SW 1271 (cell line): ENCODE data around the gene CNGA2.

Experiments
- DNase-seq, 2 experiments: peaks; one replicate each; lab custom pipeline; 2025; lab: John Stamatoyannopoulos, UW

The CNGA2 gene

GRCh38 chrX:151711787-151712186 lies 22.8 kb upstream of the CNGA2 start:
- no peak for DNase-seq

- DNase-seq: no peak
Measured at GRCh38 chrX:151712253-151712652, 22.3 kb upstream of the CNGA2 start.

GRCh38 chrX:151713849-151714248 lies 20.7 kb upstream of the CNGA2 start:
- peak in 1 of 2 experiments; percentile 1 for DNase-seq

GRCh38 chrX:151714362-151714761 lies 20.2 kb upstream of the CNGA2 start:
- DNase-seq: no peak

GRCh38 chrX:151715752-151716151 lies 18.8 kb upstream of the CNGA2 start, which contains the start of gene FATE1:
Gene FATE1 (plus strand): TSS chrX:151716035. CDS start chrX:151716120, 85 bp downstream.
- no peak for DNase-seq

GRCh38 chrX:151722241-151722846 lies 12.2 kb upstream of the CNGA2 start:
- no peak for DNase-seq

- no peak for DNase-seq
Measured at GRCh38 chrX:151723156-151723760, 11.3 kb upstream of the CNGA2 start.

- no peak for DNase-seq
Measured at GRCh38 chrX:151724563-151725337, 9.8 kb upstream of the CNGA2 start.

- DNase-seq: no peak
Measured at GRCh38 chrX:151725338-151725614, 9.3 kb upstream of the CNGA2 start.

GRCh38 chrX:151726751-151727150 lies 7.8 kb upstream of the CNGA2 start:
- DNase-seq: no peak

- no peak for DNase-seq
Measured at GRCh38 chrX:151727346-151727745, 7.2 kb upstream of the CNGA2 start.

GRCh38 chrX:151729056-151729725 lies 5.4 kb upstream of the CNGA2 start:
- DNase-seq: no peak

GRCh38 chrX:151735219-151735618 lies 673 bp downstream of the CNGA2 start:
- no peak for DNase-seq

GRCh38 chrX:151736685-151737084 lies 2.1 kb downstream of the CNGA2 start:
- no peak for DNase-seq

GRCh38 chrX:151737494-151737893 lies 2.9 kb downstream of the CNGA2 start:
- no peak for DNase-seq

GRCh38 chrX:151738751-151739150 lies 4.2 kb downstream of the CNGA2 start:
- DNase-seq: no peak

GRCh38 chrX:151741606-151742005 lies 7.1 kb downstream of the CNGA2 start:
- no peak for DNase-seq

GRCh38 chrX:151742311-151742710 lies 7.8 kb downstream of the CNGA2 start:
- no peak for DNase-seq

GRCh38 chrX:151743651-151744470 lies 9.3 kb downstream of the CNGA2 start:
- no peak for DNase-seq

- DNase-seq: no peak
Measured at GRCh38 chrX:151745651-151746050, 11.1 kb downstream of the CNGA2 start.

GRCh38 chrX:151746502-151746901 lies 12.0 kb downstream of the CNGA2 start:
- no peak for DNase-seq

- DNase-seq: no peak
Measured at GRCh38 chrX:151750511-151750910, 16.0 kb downstream of the CNGA2 start.
